IMR-90 (cell line): Measurements from ENCODE around the gene PAXX. TPM values are rescaled to one million over a fixed set of nuclear protein-coding genes. Genes with fewer than 3 reads are reported as not detected.

Experiments
- ATAC-seq: fragments of 200-7000 bp; cut with Tn5 transposase; 2 replicates; pipeline ENCODE4 v1.9.1; 2020; ENCODE audit warnings: low read depth, mild to moderate bottlenecking, moderate library complexity
- BruUV-seq: library from RNA; stranded (reverse); fragments of 400-500 nt; replicated peaks from 2 replicates; lab custom pipeline; 2021; lab: Mats Ljungman, UMichigan
- CTCF ChIA-PET: fragments of 300-600 bp; formaldehyde crosslinking; extraction: SDS; loops from one replicate; lab custom pipeline; 2021; ENCODE audit warnings: antibody characterized with exemption; lab: Yijun Ruan, JAX
- POLR2A ChIA-PET: fragments of 300-600 bp; sonication (Branson Sonifier 250); formaldehyde crosslinking; loops from one replicate; lab custom pipeline; 2022; ENCODE audit warnings: antibody characterized with exemption; ENCODE audit not compliant: unreplicated experiment; lab: Charles Lee
- DNase-seq: peaks from one replicate; pipeline ENCODE4 v3.0.0; 2013
- H2AFZ ChIP-seq: replicated peaks from 2 replicates; pipeline ENCODE3; 2013; ENCODE audit warnings: low read length, mild to moderate bottlenecking; ENCODE audit not compliant: poor library complexity
- H2AK5ac ChIP-seq: 2 replicates; pipeline ENCODE4 v1.6.1; 2013; ENCODE audit warnings: low read depth, low read length, inconsistent platforms
- H2AK9ac ChIP-seq: replicated peaks from 2 replicates; pipeline ENCODE3; 2013; ENCODE audit warnings: mild to moderate bottlenecking, low read depth, low read length, moderate library complexity; ENCODE audit not compliant: poor library complexity
- H2BK120ac ChIP-seq: 2 replicates; pipeline ENCODE4 v1.6.1; 2013; ENCODE audit warnings: low read depth, low read length, inconsistent platforms
- H2BK15ac ChIP-seq: 3 replicates; pipeline ENCODE4 v1.6.1; 2013; ENCODE audit warnings: low read depth, low read length, inconsistent platforms
- H2BK20ac ChIP-seq: 2 replicates; pipeline ENCODE4 v1.6.1; 2013; ENCODE audit warnings: low read depth, mild to moderate bottlenecking, inconsistent platforms, low read length, moderate library complexity
- H2BK5ac ChIP-seq: 2 replicates; pipeline ENCODE4 v1.6.1; 2013; ENCODE audit warnings: mild to moderate bottlenecking, low read depth, low read length, inconsistent platforms; ENCODE audit not compliant: poor library complexity, severe bottlenecking
- H3K14ac ChIP-seq: replicated peaks from 2 replicates; pipeline ENCODE4 v1.6.1; 2013; ENCODE audit warnings: low read depth, low read length, inconsistent platforms
- H3K18ac ChIP-seq: 2 replicates; pipeline ENCODE4 v1.6.1; 2013; ENCODE audit warnings: low read depth, low read length, control low read depth
- H3K23ac ChIP-seq: 2 replicates; pipeline ENCODE4 v1.6.1; 2013; ENCODE audit warnings: low read depth, low read length, inconsistent platforms
- H3K27ac ChIP-seq: 2 replicates; pipeline ENCODE4 v1.5.1; 2013; ENCODE audit warnings: mild to moderate bottlenecking, control low read depth, low read length; ENCODE audit not compliant: insufficient read depth
- H3K27me3 ChIP-seq: 2 replicates; pipeline ENCODE4 v1.6.1; 2013; ENCODE audit warnings: low read length; ENCODE audit not compliant: control insufficient read depth, insufficient read depth
- H3K36me3 ChIP-seq: 2 replicates; pipeline ENCODE4 v1.6.1; 2013; ENCODE audit warnings: low read length, mixed read lengths; ENCODE audit not compliant: control insufficient read depth, insufficient read depth
- H3K4ac ChIP-seq: 2 replicates; pipeline ENCODE4 v1.6.1; 2013; ENCODE audit warnings: low read depth, low read length, inconsistent platforms
- H3K4me1 ChIP-seq: 2 replicates; pipeline ENCODE4 v1.6.1; 2013; ENCODE audit warnings: low read length, mixed read lengths; ENCODE audit not compliant: control insufficient read depth, insufficient read depth
- H3K4me2 ChIP-seq: 2 replicates; pipeline ENCODE4 v1.6.1; 2013; ENCODE audit warnings: low read depth, mild to moderate bottlenecking, control low read depth, low read length, moderate library complexity
- H3K4me3 ChIP-seq: 2 replicates; pipeline ENCODE4 v1.5.1; 2013; ENCODE audit warnings: low read depth, mild to moderate bottlenecking, control low read depth, low read length, moderate library complexity; ENCODE audit not compliant: insufficient read depth
- H3K56ac ChIP-seq: 2 replicates; pipeline ENCODE4 v1.6.1; 2013; ENCODE audit warnings: low read length, inconsistent platforms; ENCODE audit not compliant: insufficient read depth; ENCODE audit errors: extremely low read depth
- H3K79me1 ChIP-seq, 2 experiments: 2 replicates each; pipeline ENCODE4 v1.6.1; 2013; ENCODE audit warnings: low read length in 2 of 2, inconsistent platforms in 1 of 2, low read depth in 1 of 2
- H3K9ac ChIP-seq: 2 replicates; pipeline ENCODE4 v1.6.1; 2013; ENCODE audit warnings: low read depth, low read length, control low read depth
- H3K9me1 ChIP-seq: 2 replicates; pipeline ENCODE4 v1.6.1; 2013; ENCODE audit warnings: low read length, inconsistent platforms; ENCODE audit not compliant: insufficient read depth
- H3K9me3 ChIP-seq: 2 replicates; pipeline ENCODE4 v1.6.1; 2013; ENCODE audit warnings: low read length; ENCODE audit not compliant: control insufficient read depth, insufficient read depth
- H4K20me1 ChIP-seq: 2 replicates; pipeline ENCODE4 v1.6.1; 2013; ENCODE audit warnings: low read length, inconsistent platforms; ENCODE audit not compliant: insufficient read depth
- H4K5ac ChIP-seq: 2 replicates; pipeline ENCODE4 v1.6.1; 2013; ENCODE audit warnings: mild to moderate bottlenecking, low read depth, low read length, control low read depth
- H4K8ac ChIP-seq, 2 experiments: 2 replicates each; pipeline ENCODE4 v1.6.1; 2013; ENCODE audit warnings: low read depth in 2 of 2, low read length in 2 of 2, control low read depth in 1 of 2, inconsistent platforms in 1 of 2
- H4K91ac ChIP-seq: 2 replicates; pipeline ENCODE4 v1.6.1; 2013; ENCODE audit warnings: low read depth, low read length, inconsistent platforms; ENCODE audit not compliant: insufficient read depth
- BHLHE40 ChIP-seq: fragments of 150-350 bp; IDR thresholded peaks from 2 replicates; pipeline ENCODE4 v1.6.1; 2016; ENCODE audit warnings: mild to moderate bottlenecking, low read depth, low read length
- CEBPB ChIP-seq: IDR thresholded peaks from 2 replicates; pipeline ENCODE4 v1.6.1; 2012; ENCODE audit warnings: low read depth, low read length, improper control_type of control experiment
- FOS ChIP-seq: fragments of 150-350 bp; IDR thresholded peaks from 2 replicates; pipeline ENCODE4 v1.6.1; 2016; ENCODE audit warnings: low read depth, low read length
- MAZ ChIP-seq: IDR thresholded peaks from 2 replicates; pipeline ENCODE4 v1.6.1; 2012; ENCODE audit warnings: low read depth, mild to moderate bottlenecking, low read length, improper control_type of control experiment, moderate library complexity, borderline replicate concordance
- RFX5 ChIP-seq: IDR thresholded peaks from 2 replicates; pipeline ENCODE4 v1.8.0; 2012; ENCODE audit warnings: low read depth, mild to moderate bottlenecking, low read length, moderate library complexity
- WGBS, 2 experiments: methylation state at CpG; one replicate each; pipeline versions ENCODE4 v1.1.5 to v1.1.7; 2013; ENCODE audit warnings: missing lambda C conversion rate in 2 of 2; ENCODE audit not compliant: insufficient read length in 1 of 2; ENCODE audit errors: extremely low coverage in 2 of 2; 5-methylcytosine and 5-hydroxymethylcytosine counted together
- dilution Hi-C: fragments of 300-500 bp; cut with HindIII; formaldehyde crosslinking; loops from one replicate; pipeline ENCODE4 v1.14.3; 2018; ENCODE audit warnings: low sequenced_read_pairs; ENCODE audit not compliant: unreplicated experiment
- in situ Hi-C: fragments of 300-500 bp; cut with MboI; formaldehyde crosslinking; loops from 3 replicates; pipeline ENCODE4 v1.14.3; 2019; ENCODE audit warnings: low sequenced_read_pairs, inconsistent platforms, mixed read lengths
- intact Hi-C: fragments of 100-400 bp; cut with micrococcal nuclease; formaldehyde crosslinking; loops from 2 replicates; pipeline ENCODE4 v1.10.0; 2022
- polyA plus RNA-seq, 3 experiments: library from polyadenylated mRNA; depleted of rRNA; stranded (reverse); fragments of >200 nt; gene quantifications; 2 replicates each; pipeline ENCODE4 v1.2.3, GENCODE V29; 2012; ENCODE audit warnings: low replicate concordance in 1 of 3
- total RNA-seq: library from RNA; depleted of rRNA; stranded (reverse); fragments of >200 nt; gene quantifications from 2 replicates; pipeline ENCODE4 v1.2.3, GENCODE V29; 2012
- TF ChIP-seq, protein P1 (sequence below): fragments of 150-350 bp; IDR thresholded peaks from 2 replicates; pipeline ENCODE4 v1.6.1; 2017; ENCODE audit warnings: mild to moderate bottlenecking, antibody characterized with exemption, low read length, low read depth
- TF ChIP-seq, protein P2 (sequence below): fragments of 150-350 bp; IDR thresholded peaks from 2 replicates; pipeline ENCODE4 v1.6.1; 2016; ENCODE audit warnings: low read depth, mild to moderate bottlenecking, low read length, moderate library complexity, borderline replicate concordance

PAXX gene
- total and polyA plus RNA-seq, 2 of the 4 experiments (the other 2 are of a cell fraction): 5.7 to 24.6 TPM

DNA sequence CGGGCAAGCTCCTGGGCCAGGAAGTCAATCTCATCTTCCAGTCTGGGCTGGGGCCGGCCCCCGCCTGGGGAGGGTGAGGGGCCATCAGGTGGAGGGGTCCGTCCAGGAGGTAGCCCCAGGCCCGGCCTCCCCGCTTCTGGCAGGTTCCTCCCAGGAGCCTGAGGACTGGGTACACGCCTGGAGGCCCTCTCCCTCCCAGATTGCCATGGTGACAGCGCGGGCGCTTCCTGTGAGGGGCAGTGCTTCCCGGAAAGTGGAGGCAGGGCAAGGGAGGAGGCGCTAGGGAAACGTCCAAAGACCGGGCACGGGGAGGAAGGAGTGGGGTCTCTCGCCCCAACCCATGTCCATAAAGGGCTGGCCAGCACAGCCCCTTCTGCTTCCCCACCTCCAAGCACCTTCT is 48.9 kb downstream of the PAXX start:
- Histone ChIP-seq H3K27ac (no peak overlapping the region), H2AFZ (no peak overlapping the region), H3K9ac (no peak overlapping the region), H3K4me2 (no peak overlapping the region), H2BK15ac (no peak overlapping the region), H3K18ac (no peak overlapping the region), H3K36me3 (peaks cover 17% of the 10 kb centered on the region), H4K20me1 (peaks cover 30% of the 10 kb centered on the region), H3K27me3 (no peaks in the 10 kb centered on the region), H4K8ac (no peak overlapping the region), H3K4me1 (peaks cover 11% of the 10 kb centered on the region), H3K4me3 (no peak overlapping the region), H2BK5ac (no peak overlapping the region), H2BK20ac (no peak overlapping the region), H4K91ac (no peak overlapping the region), H3K9me1 (no peaks in the 10 kb centered on the region), H2AK9ac (no peak overlapping the region), H2BK120ac (no peak overlapping the region), H3K79me1 (peaks cover 5 to 16% of the 10 kb centered on the region in 2 experiments; a peak in 3 of 4 replicates), H3K56ac (no peak overlapping the region), H3K23ac (no peak overlapping the region), H2AK5ac (no peak overlapping the region), H4K5ac (no peak overlapping the region), H3K14ac (no peak overlapping the region), H3K9me3 (no peaks in the 10 kb centered on the region), H3K4ac (no peak overlapping the region)
- DNase-seq (no peak), ATAC-seq (no peak)
- TF ChIP-seq BHLHE40 (no peak), CEBPB (no peak), FOS (no peak), MAZ (no peak), RFX5 (no peak)
- TF ChIP-seq, protein P1, sequence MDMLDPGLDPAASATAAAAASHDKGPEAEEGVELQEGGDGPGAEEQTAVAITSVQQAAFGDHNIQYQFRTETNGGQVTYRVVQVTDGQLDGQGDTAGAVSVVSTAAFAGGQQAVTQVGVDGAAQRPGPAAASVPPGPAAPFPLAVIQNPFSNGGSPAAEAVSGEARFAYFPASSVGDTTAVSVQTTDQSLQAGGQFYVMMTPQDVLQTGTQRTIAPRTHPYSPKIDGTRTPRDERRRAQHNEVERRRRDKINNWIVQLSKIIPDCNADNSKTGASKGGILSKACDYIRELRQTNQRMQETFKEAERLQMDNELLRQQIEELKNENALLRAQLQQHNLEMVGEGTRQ: no peak
- TF ChIP-seq, protein P2, sequence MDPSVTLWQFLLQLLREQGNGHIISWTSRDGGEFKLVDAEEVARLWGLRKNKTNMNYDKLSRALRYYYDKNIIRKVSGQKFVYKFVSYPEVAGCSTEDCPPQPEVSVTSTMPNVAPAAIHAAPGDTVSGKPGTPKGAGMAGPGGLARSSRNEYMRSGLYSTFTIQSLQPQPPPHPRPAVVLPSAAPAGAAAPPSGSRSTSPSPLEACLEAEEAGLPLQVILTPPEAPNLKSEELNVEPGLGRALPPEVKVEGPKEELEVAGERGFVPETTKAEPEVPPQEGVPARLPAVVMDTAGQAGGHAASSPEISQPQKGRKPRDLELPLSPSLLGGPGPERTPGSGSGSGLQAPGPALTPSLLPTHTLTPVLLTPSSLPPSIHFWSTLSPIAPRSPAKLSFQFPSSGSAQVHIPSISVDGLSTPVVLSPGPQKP: no peak
- POLR2A ChIA-PET: no interaction called here
- BruUV-seq: no TSS peak
- CTCF ChIA-PET: no interaction called here
- intact Hi-C loops (no loop called here), dilution Hi-C loops (no loop called here), in situ Hi-C loops (no loop called here)
- WGBS, 2 experiments: 42% methylated on average over 2 of the region's 16 CpGs; no CpG with 5 or more reads in 1 of the 2 experiments
